Measurements from ENCODE around the gene KCNMA1. TPM values are rescaled to one million over a fixed set of nuclear protein-coding genes. Genes with fewer than 3 reads are reported as not detected.

KCNMA1 gene
- total RNA-seq, 2 donors from 2014 or later, result 168 to 188 TPM

- Histone ChIP-seq H3K4me1 (ENCODE audit: control insufficient read depth in 1 of 2, low read depth in 2 of 2) (peaks cover 3 to 46% of the 10 kb centered on the region in 2 donors), H3K36me3 (no peaks in the 10 kb centered on the region), H3K27ac (peak overlapping the region; percentile 48 to 49), H3K4me3 (peak overlapping the region; percentile 63), H3K27me3 (replicated peaks; ENCODE audit: insufficient read depth) (no peaks in the 10 kb centered on the region), H3K9me3 (no peaks in the 10 kb centered on the region)
- DNase-seq (ENCODE audit: low spot score), result no peak
- ATAC-seq (ENCODE audit: insufficient number of reproducible peaks, low FRiP score, low read depth), result no peak
- TF ChIP-seq, protein P1, sequence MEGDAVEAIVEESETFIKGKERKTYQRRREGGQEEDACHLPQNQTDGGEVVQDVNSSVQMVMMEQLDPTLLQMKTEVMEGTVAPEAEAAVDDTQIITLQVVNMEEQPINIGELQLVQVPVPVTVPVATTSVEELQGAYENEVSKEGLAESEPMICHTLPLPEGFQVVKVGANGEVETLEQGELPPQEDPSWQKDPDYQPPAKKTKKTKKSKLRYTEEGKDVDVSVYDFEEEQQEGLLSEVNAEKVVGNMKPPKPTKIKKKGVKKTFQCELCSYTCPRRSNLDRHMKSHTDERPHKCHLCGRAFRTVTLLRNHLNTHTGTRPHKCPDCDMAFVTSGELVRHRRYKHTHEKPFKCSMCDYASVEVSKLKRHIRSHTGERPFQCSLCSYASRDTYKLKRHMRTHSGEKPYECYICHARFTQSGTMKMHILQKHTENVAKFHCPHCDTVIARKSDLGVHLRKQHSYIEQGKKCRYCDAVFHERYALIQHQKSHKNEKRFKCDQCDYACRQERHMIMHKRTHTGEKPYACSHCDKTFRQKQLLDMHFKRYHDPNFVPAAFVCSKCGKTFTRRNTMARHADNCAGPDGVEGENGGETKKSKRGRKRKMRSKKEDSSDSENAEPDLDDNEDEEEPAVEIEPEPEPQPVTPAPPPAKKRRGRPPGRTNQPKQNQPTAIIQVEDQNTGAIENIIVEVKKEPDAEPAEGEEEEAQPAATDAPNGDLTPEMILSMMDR (IDR thresholded peaks at IDR 0.05), result peak; percentile 73
These were observed 472.0 kb downstream of the KCNMA1 start for GRCh38 chr10:77165445-77166208.

- Histone ChIP-seq H3K9me3 (no peaks in the 10 kb centered on the region), H3K27ac (peak overlapping the region; percentile 49 to 81), H3K27me3 (replicated peaks; ENCODE audit: insufficient read depth) (no peaks in the 10 kb centered on the region), H3K36me3 (no peaks in the 10 kb centered on the region), H3K4me1 (ENCODE audit: control insufficient read depth in 1 of 2, low read depth in 2 of 2) (peaks cover 6 to 55% of the 10 kb centered on the region in 2 donors), H3K4me3 (peak overlapping the region; percentile 63)
- ATAC-seq (ENCODE audit: insufficient number of reproducible peaks, low FRiP score, low read depth) (no peak), DNase-seq (ENCODE audit: low spot score) (no peak)
- TF ChIP-seq, protein P1 (IDR thresholded peaks at IDR 0.05), result no peak
These were observed 472.8 kb downstream of the KCNMA1 start for GRCh38 chr10:77164616-77165311.

- Histone ChIP-seq H3K27ac (peak overlapping the region; percentile 49 to 81), H3K4me1 (ENCODE audit: control insufficient read depth in 1 of 2, low read depth in 2 of 2) (peaks cover 6 to 63% of the 10 kb centered on the region in 2 donors), H3K27me3 (replicated peaks; ENCODE audit: insufficient read depth) (no peaks in the 10 kb centered on the region), H3K9me3 (no peaks in the 10 kb centered on the region), H3K36me3 (no peaks in the 10 kb centered on the region), H3K4me3 (no peak overlapping the region)
- DNase-seq (ENCODE audit: low spot score), result peak; percentile 71
- ATAC-seq (ENCODE audit: insufficient number of reproducible peaks, low FRiP score, low read depth), result peak; percentile 46
- TF ChIP-seq, protein P1 (IDR thresholded peaks at IDR 0.05), result no peak
These were observed 473.8 kb downstream of the KCNMA1 start for GRCh38 chr10:77163670-77164348.

DNA sequence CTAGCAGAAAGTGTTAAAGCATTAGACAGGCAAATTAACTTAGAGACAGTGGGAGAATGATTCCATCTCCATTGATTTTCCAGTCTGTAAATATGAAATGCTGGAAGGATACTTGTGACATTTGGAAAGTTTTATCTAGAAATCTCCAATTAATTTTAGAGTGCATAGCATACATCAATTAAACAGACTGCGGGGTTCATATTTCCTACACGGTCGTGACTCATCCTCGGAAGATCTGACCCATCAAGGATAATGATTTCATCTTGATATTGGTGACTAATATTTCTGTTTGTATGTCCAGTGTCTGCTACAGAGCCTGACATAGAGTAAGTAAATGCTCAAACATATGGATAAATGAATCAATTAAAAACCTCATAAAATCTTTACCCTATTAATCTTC is 474.9 kb downstream of the KCNMA1 start:
- DNase-seq (ENCODE audit: low spot score), result no peak
- Histone ChIP-seq H3K4me1 (ENCODE audit: control insufficient read depth in 1 of 2, low read depth in 2 of 2) (peaks cover 8 to 72% of the 10 kb centered on the region in 2 donors), H3K9me3 (no peaks in the 10 kb centered on the region), H3K27ac (peak overlapping the region in 1 of 2 donors; percentile 27), H3K36me3 (no peaks in the 10 kb centered on the region), H3K27me3 (replicated peaks; ENCODE audit: insufficient read depth) (no peaks in the 10 kb centered on the region), H3K4me3 (no peak overlapping the region)
- TF ChIP-seq, protein P1 (IDR thresholded peaks at IDR 0.05), result no peak
- ATAC-seq (ENCODE audit: insufficient number of reproducible peaks, low FRiP score, low read depth), result no peak

GRCh38 chr10:77160679-77161078 is 476.9 kb downstream of the KCNMA1 start:
- Histone ChIP-seq H3K27me3 (replicated peaks; ENCODE audit: insufficient read depth) (no peaks in the 10 kb centered on the region), H3K36me3 (no peaks in the 10 kb centered on the region), H3K4me1 (ENCODE audit: control insufficient read depth in 1 of 2, low read depth in 2 of 2) (peaks cover 22 to 90% of the 10 kb centered on the region in 2 donors), H3K27ac (peak overlapping the region in 1 of 2 donors; percentile 16), H3K9me3 (no peaks in the 10 kb centered on the region), H3K4me3 (no peak overlapping the region)
- no peak for ATAC-seq (ENCODE audit: insufficient number of reproducible peaks, low FRiP score, low read depth)
- no peak for DNase-seq (ENCODE audit: low spot score)
- TF ChIP-seq, protein P1 (IDR thresholded peaks at IDR 0.05), result no peak
